ENCODE measurements around the gene CATSPER1.
"Not testable (repeated sequence)": the region's sequence is repeated elsewhere in the genome, so short reads cannot be mapped to it uniquely, and the experiment has no call there.

Gene CATSPER1

DNA sequence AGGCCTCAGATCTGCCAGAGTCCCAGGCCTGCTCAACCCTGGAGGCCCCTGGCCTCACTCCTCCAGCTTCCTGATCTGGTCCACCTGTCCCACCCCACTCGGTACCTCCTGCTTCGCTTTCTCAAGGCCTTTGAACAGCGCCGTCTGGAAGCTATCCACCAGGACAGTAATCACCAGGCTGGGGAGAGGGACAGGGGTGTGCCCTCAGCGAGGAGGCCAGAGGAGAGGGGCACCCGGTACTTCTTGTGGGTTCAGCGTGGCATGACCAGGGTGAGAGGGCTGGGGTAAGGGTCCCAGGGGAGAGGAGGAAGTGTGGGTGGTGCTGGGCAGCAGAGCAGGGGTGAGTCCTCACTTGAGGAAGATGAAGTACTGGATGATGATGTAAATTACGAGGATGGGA, 6.1 kb downstream of the CATSPER1 start:
- no peak for DNase-seq

DNA sequence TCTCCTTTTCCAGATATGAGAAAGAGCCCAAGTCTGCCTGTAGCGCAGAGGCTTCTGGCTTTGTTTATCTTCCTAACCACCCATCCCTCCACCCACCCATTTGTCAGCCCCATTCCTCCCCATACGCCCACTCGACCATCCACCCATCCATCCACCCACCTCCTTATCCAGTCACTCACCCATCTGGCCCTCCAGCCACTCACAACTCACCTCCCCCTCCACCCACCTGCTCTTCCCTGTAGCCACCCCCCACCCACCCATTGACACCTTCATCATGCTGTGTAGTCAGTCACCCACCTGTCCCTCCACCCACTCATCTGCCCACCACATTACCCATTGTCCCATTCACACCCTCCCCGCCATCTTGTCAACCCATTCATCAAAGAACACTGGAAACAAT, 9.0 kb downstream of the CATSPER1 start:
- no peak for DNase-seq

DNA sequence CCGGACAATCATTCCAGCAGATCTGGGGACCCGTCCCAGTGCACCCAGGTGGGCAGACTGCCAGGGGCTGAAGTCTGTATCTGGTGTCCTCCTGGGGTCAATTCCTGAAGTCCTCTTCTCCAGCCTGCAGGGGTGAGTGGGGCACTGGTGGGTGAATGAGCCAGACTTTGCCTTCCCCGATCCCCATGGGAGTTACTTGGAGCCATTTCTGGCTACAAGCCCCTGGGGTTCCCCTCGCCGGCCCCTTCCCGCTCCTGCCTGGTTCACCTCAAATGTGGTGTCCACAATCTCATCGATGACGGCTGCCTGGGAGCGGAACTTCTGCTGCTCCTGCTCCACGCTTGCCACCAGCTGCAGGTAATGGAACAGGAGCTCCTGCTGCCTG, 9.5 kb downstream of the CATSPER1 start:
- no peak for DNase-seq

DNA sequence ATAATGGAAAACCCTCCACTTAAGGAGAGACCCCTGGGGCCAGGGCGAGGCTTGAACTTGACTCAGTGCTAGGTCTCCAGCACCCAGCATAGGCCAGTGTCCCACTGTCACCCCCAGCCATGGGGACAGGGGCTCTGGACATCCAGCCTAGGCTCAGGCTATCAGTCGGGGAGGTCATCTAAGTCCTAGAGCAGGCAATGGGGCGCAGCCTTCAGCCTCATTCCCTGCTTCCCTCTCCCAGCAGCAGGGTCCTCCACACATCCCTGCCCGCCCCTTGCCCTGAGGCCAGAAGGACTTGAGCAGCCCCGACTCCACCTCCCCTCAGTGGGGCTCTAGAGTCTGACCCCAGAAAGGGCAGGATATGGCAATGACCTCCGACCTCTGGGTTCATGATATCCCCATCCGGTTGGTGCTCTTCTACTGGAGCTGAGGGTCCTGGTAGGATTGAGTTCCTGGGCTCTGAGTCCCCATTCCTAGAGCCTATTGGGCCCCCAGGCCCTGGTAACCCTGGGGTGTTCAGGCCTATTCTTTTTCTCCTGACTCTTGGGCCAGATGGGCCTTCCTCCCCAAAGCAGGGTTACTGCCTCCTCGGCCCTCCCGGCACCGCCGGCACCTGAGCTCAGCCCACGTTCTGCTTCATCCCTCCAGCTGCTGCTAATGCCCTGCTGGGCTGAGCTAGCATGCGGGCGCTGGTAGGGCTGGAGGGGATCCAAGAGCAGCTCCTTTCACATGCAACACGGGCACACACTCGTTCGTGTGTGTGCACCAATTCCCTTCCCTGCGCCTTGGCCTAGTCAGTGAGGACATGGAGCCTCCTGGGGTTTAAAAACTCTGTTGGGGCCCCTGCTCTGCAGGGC, 10.1 kb downstream of the CATSPER1 start:
- no peak for DNase-seq

DNA sequence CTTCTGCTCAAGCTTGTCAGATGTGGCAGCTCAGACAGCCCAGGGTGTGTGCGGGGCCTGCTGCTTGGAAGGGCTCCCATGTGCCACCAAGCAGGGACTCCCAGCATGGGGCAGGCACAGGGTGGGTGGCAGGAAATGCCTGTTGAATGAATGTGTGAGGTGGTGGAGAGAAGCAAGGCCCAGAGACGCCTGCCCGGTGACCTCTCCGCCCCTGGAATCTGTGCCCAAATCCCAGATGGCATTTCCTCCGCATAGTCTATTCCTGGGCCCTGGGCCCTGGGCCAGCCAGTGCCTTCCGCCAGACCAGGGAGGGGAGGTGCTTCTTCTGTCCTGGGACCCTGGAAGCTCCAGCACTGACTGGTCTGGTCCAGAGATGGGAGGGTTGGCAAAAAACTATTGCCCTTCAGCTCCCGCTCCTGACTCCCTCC, 10.8 kb downstream of the CATSPER1 start:
- DNase-seq = no peak

DNA sequence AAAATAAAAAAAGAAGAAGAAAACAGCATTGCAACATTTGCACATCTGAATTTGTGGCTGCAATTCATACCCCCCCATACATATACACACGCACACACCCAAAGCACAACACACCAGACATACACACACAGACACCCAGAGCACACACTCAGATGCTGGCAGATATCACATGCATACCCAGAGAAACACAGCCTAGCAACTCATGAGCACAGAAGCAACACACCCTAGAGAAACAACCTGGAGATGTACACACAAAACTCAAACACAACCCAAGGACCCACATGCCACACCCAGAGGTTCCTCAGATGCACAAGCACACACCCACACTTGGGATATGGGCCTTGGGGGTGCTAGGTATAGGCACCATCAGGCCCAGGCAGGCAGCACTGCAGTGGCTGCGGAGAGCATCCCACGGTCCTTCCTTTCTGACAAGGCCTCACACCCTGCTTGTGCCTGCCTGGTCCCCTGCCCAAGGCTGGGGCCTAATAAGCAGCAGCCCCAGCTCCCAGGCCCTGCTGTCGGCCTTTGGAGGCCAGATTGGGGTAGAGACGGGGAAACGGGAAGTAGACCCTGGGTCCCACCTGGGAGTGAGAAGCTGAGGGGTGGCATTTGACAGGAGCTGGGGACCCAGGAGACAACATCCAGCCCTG, 11.3 kb downstream of the CATSPER1 start:
- no peak for DNase-seq

DNA sequence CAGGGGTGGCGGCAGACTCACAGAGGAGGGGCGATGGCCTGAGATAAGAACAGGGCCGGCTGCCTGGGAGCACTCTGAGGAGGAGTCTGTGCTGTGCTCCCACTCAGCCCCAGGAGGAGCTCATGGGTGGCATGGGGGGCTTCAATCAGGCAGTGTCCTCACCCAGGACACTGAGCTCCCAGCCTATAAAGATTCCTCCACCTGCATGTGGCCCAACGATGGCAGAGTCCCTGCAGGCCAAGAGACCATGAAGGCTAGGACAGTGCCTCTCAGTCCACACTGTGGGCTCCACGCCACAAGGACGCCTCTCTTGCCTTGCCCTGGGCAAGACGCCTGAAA, 12.5 kb downstream of the CATSPER1 start:
- DNase-seq = no peak

DNA sequence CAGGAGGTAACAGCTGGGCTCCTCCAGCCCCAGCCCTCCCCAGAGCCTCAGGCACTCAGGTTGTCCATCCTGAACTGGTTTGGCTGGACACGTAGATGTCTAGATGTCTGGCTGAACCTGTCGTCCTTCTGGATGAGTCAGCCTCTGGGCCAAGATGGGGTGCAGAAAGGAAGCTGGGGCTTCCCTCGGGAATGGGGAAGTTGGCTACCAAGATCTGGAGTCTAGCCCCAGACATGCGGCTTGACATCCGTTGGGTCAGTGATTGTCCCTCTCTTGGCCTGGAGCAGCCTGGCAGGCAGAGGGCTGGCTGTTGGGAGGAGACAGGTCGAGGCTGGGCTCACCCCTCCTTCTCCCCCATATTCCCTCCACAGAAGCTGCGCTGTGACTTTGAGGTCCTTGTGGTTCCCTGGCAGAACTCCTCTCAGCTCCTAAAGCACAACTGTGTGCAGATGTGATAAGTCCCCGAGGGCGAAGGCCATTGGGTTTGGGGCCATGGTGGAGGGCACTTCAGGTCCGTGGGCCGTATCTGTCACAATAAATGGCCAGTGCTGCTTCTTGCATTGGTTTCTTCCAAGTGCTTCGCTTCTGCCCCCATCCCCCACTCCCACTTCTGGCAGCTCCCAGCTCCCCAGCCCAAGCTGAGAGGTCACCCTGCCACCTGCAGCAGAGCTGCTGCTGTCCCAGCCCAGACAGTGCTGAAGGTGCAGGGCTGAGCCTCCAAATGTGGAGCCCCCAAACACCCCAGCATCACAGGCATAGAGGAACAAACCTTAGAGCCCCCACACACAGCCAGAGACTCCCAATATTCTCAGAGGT, 13.1 kb downstream of the CATSPER1 start:
- DNase-seq = no peak

DNA sequence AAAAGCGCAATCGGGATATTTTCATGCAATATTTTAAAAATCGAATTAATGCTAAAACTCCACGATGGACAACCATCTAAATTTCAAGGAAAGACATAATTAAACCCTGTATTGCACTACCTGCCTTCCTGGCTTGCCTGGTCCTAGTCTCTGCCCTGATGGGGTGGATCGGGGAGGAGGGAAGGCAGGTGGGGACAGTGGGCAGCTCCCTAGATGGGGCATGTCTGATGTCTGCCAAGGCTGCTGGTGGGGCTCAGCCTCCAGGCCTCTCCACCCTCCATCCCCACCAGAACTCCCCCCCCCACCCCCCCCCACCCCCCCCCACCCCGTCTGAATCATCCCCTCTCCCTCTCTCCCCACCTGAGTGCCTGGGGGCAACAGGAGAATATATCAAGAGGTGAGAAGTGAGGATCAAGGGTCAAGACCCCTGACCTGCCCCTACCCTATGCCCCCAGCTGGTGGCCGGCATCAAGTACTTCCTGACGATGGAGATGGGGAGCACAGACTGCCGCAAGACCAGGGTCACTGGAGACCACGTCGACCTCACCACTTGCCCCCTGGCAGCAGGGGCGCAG, 13.8 kb downstream of the CATSPER1 start:
- no peak for DNase-seq

DNA sequence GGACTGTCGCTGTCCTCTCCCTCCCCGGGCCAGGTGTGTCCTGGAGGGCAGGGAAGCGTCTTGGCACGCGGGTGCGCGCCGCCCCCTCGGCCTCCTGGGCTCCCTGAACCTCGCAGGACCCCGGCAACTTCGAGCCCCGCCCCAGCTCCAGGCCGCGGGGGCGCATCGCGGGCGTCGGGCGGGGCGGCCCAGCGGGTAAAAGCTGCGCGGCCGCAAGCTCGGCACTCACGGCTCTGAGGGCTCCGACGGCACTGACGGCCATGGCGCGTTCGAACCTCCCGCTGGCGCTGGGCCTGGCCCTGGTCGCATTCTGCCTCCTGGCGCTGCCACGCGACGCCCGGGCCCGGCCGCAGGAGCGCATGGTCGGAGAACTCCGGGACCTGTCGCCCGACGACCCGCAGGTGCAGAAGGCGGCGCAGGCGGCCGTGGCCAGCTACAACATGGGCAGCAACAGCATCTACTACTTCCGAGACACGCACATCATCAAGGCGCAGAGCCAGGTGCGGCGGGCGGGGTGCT, 14.4 kb downstream of the CATSPER1 start, which contains the start of gene CST6:
CST6 (plus strand) TSS at position 224 of the 519 bp plus-strand sequence; CDS start at position 261, 37 bp downstream.
- DNase-seq = no peak

DNA sequence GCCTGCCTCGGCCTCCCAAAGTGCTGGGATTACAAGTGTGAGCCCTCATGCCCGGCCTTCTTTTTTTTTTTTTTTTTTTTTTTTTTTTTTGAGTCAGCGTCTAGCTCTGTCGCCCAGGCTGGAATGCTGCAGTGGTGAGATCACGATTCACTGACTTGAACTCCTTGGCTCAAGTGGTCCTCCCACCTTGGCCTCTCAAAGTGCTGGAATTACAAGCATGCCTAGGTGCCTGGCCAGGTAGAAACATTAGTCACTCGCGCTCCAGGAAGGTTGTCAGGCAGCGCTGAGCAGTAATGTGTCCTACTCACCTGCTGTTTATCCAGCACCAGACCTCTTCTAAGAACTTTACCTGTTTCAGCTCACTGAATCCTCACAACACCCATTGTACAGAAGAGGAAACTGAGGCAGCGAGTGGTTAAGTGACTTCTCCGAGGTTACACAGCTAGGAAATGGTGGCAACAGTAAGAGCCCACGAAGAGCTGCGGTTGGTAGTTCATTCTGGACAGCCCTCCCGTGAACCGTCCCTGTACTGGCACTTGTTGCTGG, 15.0 kb downstream of the CATSPER1 start:
- no peak for DNase-seq

DNA sequence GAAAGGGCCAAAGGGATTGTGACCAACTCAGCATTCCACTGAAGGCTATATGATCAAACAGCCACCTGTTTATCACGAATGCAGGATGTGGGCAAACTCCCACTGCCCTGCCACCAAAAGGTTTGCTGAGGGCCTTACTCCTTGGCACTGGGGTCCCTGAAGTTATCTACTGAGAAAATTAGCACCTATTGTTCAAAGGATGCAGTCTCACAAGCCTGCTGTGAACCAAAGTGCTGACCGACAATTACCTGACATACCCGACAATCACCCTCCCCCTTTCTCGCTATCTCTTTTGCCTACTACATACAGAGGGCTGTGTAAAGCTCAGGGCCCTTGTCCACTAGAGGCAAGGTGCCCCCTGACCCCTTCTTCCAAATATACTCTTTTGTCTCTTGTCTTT, 16.2 kb downstream of the CATSPER1 start:
- not testable (repeated sequence) for DNase-seq

DNA sequence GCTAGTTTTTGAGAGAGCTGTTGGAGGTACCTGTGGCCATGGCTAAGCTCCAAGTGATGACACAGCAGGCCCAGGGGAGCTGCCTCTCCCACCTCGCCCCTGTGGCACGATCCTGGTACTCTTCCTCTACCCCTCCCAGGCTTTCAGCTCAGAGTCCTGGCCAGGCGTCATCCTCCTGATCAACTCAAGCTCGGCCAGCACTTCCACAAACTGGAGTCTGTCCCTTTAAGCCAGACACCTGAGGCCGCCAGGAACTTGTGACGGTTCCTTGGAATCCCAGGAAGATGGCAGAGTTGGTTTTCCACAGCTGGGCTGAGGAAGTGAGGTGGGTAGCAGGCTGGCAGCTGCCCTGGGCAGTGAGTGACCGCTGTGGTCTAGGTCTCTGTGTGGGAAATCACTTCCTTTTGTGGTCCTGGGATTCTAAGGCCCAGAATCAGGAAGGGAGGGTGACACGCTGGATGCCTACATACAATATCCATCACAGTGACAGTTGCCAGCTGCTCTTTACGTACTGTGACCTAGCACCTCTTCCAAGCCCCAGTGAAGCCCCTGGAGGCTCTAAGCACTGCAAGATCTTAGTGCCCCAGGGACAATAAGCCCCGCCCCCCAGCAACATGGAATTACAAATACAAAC, 17.7 kb downstream of the CATSPER1 start:
- DNase-seq = no peak

DNA sequence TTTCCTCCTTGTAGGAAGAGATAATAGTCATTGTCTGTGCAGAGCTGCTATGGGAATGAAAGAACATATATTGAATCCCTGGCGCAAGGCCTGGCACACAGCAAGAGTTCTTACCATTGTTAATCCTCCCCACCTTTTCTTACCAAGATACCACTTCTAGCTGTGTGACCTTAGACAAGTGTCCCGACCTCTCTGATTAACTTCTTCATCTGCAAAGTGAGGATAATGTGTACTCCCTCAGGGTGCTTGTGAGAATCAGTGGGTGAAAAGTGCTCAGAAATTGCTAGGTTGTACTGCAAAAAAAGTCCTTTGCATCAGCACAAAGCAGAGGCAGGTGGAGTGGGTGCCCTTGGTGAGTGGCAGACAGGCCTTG, 18.2 kb downstream of the CATSPER1 start:
- no peak for DNase-seq

DNA sequence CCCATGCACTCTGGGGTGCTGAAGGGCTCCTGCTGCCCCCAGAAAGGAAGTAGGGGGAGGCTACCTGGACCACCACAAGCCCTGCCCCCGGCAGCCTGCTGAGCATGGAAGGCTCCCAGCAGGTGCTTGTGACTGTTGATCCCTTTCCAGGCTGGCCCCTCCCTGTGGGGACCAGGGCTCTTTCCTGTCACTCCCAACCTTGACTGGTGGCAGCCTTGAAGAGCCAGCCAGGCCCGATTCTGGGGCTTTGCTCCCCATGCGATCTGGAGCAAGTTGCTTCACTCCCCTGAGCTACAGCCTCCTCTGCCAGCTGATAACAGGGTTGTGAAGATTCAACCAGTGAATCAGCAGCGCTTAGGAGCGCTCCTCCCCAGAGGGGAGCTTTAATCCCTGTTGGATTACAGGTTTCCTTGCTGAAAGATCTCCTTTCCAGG, 19.1 kb downstream of the CATSPER1 start:
- DNase-seq = no peak

DNA sequence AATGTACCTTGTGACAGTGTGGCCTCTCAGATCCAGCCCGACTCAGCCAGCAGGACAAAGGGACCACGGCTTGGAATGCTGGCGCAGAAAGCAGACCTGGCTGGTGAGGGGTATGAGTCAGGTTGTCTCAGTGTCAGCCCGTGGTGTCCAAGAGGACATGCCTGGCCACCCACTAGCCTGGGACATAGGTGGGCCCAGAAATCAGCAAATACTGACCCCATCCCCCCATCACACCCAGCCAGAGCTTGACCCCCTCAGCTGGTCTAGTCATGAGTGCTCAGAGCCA, 19.4 kb downstream of the CATSPER1 start:
- no peak for DNase-seq

DNA sequence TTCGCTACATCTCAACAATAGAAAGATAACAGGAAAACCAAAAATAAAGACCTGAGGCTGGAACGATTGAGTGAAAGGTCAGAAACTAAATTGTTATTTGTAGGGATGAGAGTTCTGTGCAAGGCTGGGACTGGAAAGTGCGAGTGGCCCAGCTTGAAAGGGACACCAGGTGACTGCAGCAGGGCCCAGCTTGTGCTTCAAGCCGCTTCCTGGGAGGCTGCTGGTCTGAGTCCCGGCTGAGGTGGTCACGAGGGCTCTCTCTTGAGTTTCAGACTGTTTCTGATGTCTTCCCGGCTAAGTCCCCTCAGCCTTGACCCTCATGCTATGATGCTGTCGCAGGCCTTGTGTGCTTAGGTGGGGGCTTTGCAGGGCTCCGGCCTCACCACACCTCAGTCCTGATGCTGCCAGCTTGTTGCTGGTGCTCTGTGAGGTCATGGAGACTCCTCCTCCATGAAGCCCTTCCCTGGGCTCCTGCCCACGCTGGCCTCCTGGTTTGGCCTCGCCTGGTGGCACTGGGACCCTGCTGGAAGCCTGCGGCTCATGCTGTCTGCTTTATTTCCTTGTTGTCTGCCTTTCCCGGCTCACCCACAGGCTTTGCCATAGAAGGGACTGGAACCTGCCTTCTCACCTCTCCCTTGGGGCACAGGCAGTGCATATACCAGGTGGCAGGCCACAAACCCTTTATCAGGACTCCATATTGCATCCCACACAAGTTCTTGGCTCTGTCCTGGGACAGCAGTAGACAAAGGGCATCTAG, 20.0 kb downstream of the CATSPER1 start:
- DNase-seq = no peak

DNA sequence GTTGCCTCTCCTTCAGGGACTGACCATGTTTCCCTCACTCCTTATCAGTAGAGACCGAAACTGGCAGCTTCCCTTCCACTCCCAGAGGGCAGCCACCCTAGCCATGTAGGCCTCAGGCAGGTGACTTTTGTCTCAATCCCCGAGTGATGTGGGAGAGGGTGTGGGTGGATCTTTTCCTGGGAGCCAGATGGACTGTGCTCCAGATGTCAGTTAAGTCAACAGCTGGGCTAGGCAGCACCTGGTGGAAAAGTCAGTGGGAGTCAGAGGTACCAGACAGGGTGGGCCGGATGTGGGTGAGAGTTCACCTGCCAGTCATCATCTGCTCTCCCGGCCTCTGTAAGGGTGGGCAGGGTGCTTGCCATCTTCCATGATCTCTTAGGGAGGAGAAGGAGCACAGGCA, 22.1 kb downstream of the CATSPER1 start:
- DNase-seq = no peak

DNA sequence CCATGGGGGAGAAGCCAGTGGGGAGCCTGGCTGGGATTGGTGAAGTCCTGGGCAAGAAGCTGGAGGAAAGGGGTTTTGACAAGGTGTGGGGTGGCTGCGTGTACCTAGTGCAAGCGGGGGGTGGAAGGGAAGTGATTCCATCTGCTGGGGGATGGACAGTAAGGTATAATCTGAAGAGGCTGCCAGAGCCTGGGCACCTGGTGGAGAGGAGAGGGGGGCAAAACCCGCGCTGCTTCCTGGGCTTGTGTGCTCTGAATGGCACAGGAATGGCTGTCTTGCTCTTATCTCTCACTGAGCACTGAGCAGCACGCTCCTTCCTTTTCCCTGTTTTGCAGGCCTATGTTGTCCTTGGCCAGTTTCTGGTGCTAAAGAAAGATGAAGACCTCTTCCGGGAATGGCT, 23.0 kb downstream of the CATSPER1 start:
- no peak for DNase-seq

DNA sequence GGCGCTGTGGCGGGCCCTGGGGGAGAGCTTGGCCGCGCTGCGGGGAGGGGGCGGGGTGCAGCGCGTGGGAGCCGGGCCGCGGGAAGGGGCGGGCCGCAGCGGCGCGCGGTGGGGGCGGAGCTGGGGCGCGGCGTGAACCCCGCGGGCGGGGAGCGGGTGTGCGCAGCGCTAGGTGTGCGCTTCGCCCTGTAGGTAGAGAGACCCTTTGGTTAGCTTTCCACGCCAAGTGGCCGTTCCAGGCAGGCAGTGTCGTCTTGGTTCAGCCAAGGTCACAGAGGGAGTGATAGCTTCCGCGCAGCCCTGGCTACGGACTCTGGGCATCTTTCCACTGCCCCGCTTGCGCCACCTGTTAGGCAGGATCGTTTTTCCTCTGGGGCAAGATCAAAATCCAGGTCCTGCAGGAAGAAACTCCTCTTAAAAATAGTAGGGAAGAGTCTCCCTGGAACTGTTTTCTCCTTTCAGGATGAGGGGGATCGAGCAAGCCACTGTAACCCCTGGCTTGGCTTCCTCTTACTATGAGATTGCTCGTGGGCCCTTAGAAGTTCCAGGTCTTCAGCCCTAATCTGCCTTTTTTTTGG, 23.5 kb downstream of the CATSPER1 start:
- DNase-seq = no peak

DNA sequence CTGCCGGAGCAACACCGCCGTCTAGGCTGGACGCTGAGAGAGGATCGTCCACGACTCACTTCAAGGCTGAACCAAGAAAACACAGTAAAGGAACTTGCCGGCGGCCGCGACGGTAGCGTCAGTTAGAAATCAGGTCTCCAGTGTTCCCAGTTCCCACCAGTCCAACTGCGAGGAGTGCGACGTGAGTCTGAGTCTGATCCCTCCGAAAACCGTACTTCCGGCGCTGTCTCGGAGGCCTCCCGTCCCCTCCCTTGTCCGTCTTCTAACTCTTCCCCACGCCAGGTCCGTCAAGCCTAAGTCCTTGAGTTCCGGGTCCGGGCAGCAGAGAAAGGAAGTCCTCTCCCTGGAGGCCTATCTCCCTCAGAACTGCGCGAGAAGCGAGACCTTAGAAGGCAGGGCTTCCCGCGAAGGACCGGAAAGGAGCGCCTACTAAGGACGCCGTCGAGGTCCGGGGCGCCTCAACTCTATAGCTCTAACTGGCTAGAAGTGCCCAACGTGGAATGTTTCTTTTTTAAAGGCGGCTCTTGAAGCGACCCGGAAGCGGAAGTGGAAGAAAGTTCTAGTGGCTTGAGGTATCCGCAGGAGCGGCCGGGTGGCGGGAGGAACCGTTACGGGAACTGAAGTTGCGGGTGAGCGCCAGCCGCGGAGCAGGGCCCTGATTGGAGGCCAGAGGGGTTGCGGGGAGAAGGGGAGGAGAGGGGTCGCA, 24.2 kb downstream of the CATSPER1 start, which contains the start of the genes BANF1 and EIF1AD:
BANF1 (plus strand) TSS at position 562 of the 706 bp plus-strand sequence. CDS start 748 bp downstream, outside the sequence.
EIF1AD (minus strand) TSS at position 216 of the 706 bp plus-strand sequence. CDS start 1,768 bp downstream, outside the sequence.
- DNase-seq = peak; percentile 94
